Measurements from ENCODE around the gene PDE10A.

Gene PDE10A

DNA sequence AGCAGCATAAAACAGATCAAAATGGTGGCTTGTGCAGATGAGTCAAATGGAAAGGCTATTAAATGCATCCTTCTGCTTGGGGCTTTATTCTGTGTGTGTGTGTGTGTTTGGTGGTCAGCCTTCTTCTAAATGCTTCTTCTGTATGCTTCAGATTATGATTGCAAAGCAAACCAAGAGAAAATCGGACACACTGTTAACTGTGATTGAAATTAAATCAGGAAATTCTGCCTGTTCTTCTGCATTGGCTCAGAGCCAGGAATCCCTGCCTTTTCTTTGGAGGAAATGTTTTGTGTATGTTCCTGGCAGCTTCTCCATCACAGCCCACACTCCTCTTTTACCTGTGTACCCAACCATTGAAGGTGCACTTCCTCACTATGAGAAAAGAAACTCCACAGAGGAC, 22.3 kb upstream of the PDE10A start:
- H3K9me3 ChIP-seq, result no peaks in the 10 kb centered on the region
- no peaks in the 10 kb centered on the region for H3K36me3 ChIP-seq
- H3K27me3 ChIP-seq, result peaks cover 0 to 14% of the 10 kb centered on the region in 2 donors
- TF ChIP-seq, protein P1, sequence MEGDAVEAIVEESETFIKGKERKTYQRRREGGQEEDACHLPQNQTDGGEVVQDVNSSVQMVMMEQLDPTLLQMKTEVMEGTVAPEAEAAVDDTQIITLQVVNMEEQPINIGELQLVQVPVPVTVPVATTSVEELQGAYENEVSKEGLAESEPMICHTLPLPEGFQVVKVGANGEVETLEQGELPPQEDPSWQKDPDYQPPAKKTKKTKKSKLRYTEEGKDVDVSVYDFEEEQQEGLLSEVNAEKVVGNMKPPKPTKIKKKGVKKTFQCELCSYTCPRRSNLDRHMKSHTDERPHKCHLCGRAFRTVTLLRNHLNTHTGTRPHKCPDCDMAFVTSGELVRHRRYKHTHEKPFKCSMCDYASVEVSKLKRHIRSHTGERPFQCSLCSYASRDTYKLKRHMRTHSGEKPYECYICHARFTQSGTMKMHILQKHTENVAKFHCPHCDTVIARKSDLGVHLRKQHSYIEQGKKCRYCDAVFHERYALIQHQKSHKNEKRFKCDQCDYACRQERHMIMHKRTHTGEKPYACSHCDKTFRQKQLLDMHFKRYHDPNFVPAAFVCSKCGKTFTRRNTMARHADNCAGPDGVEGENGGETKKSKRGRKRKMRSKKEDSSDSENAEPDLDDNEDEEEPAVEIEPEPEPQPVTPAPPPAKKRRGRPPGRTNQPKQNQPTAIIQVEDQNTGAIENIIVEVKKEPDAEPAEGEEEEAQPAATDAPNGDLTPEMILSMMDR (IDR thresholded peaks at IDR 0.05), result no peak
- intact Hi-C loops (cut with DNase I; ENCODE audit: low total_unique reads), result no loop called here
- no peaks in the 10 kb centered on the region for H3K4me1 ChIP-seq
- H3K4me3 ChIP-seq, result no peak overlapping the region
- no peak overlapping the region for H3K27ac ChIP-seq
- DNase-seq, result no peak

DNA sequence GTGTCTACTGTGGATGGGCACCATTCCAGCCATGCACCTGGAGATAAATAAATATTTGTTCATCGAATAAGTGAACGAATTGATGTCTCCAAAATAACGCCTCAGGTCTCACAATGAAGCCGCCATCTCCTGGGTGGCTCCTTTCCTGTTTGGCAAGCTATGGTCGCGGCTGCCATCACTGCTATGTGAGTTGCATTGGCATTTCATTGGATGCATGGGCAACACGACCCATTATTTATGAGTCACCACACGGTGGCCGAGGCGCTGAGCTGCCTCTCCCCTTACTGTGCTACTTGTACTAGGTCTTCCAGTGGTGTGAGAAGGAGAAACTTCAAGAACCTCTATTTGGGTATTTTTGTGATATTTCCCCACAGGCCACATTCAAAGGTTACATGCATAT, 21.3 kb upstream of the PDE10A start:
- no peaks in the 10 kb centered on the region for H3K36me3 ChIP-seq
- no peaks in the 10 kb centered on the region for H3K9me3 ChIP-seq
- peaks cover 0 to 19% of the 10 kb centered on the region in 2 donors for H3K27me3 ChIP-seq
- H3K4me1 ChIP-seq, result no peaks in the 10 kb centered on the region
- DNase-seq, result no peak
- no peak overlapping the region for H3K4me3 ChIP-seq
- H3K27ac ChIP-seq, result no peak overlapping the region
- intact Hi-C loops (cut with DNase I; ENCODE audit: low total_unique reads), result no loop called here
- TF ChIP-seq, protein P1 (IDR thresholded peaks at IDR 0.05), result no peak

DNA sequence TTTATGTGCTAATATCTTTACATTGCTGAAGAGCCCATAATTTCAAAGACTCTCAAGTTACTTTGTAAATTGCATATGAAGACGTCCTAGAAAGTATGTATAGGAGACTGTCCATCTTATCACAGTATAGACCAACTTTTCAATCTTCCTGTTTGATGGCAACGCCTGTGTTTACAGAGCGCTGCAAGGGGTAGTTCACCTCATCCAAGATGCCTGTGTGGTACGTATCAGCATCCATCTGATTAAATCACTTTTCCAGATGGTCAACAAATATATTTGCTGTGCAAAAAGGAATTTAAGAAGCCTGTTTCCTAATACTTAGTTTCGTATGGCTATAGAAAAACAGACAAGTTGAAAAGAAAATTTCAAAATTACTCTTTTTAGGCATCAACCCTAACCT, 17.9 kb upstream of the PDE10A start:
- H3K27me3 ChIP-seq, result peaks cover 0 to 20% of the 10 kb centered on the region in 2 donors
- TF ChIP-seq, protein P1 (IDR thresholded peaks at IDR 0.05), result no peak
- H3K27ac ChIP-seq, result no peak overlapping the region
- no peaks in the 10 kb centered on the region for H3K4me1 ChIP-seq
- no peaks in the 10 kb centered on the region for H3K9me3 ChIP-seq
- H3K36me3 ChIP-seq, result no peaks in the 10 kb centered on the region
- intact Hi-C loops (cut with DNase I; ENCODE audit: low total_unique reads), result no loop called here
- DNase-seq, result no peak
- no peak overlapping the region for H3K4me3 ChIP-seq

DNA sequence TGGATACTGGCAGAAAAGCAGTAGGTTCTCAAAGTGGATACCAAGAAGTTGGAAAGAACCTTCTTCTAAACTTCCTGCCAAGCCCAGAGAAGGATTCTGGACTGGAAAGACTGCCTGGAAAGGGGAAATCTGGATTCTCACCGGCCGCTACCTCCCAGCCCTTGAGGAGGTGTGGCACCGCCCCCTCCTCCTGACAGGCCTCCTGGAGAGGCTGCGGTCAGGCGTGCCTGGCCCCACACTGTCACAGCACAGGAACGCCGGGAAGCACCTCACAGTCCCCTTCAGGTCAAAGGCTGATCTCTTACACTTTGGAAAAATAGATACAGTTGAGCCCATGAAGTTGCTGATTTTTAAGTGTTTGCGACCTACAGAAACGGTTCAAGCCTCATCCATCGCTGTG, 16.3 kb upstream of the PDE10A start:
- H3K36me3 ChIP-seq, result no peaks in the 10 kb centered on the region
- TF ChIP-seq, protein P1 (IDR thresholded peaks at IDR 0.05), result no peak
- H3K27ac ChIP-seq, result no peak overlapping the region
- H3K27me3 ChIP-seq, result peaks cover 0 to 20% of the 10 kb centered on the region in 2 donors
- H3K9me3 ChIP-seq, result no peaks in the 10 kb centered on the region
- no peak overlapping the region for H3K4me3 ChIP-seq
- no peak for DNase-seq
- H3K4me1 ChIP-seq, result no peaks in the 10 kb centered on the region
- intact Hi-C loops (cut with DNase I; ENCODE audit: low total_unique reads), result no loop called here

DNA sequence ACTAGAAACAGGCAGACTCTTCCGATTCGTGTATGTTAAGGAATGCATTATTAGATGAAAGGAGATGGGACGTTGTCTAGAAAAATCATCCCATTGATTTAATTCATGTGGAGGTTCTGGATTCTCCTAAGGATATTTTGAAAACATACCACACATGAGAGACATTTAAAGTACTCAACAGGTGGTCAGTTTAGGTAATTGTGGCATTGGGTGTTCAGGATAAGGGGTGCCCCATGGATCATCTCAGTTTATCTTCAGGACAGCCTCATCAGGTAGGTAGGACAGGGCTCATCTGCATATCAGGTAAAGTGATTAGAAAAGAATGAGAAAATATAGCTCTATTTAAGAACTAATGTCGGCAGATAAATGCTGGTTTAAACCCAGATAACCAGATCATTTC, 15.9 kb upstream of the PDE10A start:
- Histone ChIP-seq H3K9me3 (no peaks in the 10 kb centered on the region), H3K4me3 (no peak overlapping the region), H3K27me3 (peaks cover 0 to 20% of the 10 kb centered on the region in 2 donors), H3K27ac (no peak overlapping the region), H3K36me3 (no peaks in the 10 kb centered on the region), H3K4me1 (no peaks in the 10 kb centered on the region)
- intact Hi-C loops (cut with DNase I; ENCODE audit: low total_unique reads), result no loop called here
- TF ChIP-seq, protein P1 (IDR thresholded peaks at IDR 0.05), result no peak
- no peak for DNase-seq

DNA sequence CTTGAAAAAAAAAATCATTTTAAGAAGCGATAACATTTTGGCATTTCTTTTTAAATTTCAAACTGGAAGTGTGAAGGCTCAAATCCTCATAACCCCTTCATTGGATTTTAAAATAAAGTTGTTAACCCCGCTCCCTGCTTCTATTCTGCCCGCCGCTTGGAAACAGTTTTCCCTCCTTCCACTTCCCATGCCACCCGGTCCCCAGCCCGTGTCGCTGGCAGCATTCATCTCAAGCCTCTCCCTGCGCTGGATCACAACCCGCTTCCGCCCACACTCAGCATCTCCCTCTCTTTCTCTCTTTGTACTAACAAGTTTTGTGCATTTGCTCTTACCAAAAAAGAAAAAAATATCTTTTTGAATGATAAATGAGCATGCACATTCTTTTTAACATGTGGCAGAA, 15.4 kb upstream of the PDE10A start:
- TF ChIP-seq, protein P1 (IDR thresholded peaks at IDR 0.05), result no peak
- DNase-seq, result no peak
- Histone ChIP-seq H3K4me1 (no peaks in the 10 kb centered on the region), H3K4me3 (no peak overlapping the region), H3K27me3 (peaks cover 0 to 17% of the 10 kb centered on the region in 2 donors), H3K27ac (no peak overlapping the region), H3K9me3 (no peaks in the 10 kb centered on the region), H3K36me3 (no peaks in the 10 kb centered on the region)
- intact Hi-C loops (cut with DNase I; ENCODE audit: low total_unique reads), result no loop called here

Data from tibial artery (tissue), 4 donors.